ENCODE measurements around the gene REEP6. TPM values are rescaled to one million over a fixed set of nuclear protein-coding genes. Genes with fewer than 3 reads are reported as not detected.

REEP6 gene
- total RNA-seq, 4 donors from 2014 or later = 0.76 to 3.0 (median 0.77) TPM; not detected in 1

DNA sequence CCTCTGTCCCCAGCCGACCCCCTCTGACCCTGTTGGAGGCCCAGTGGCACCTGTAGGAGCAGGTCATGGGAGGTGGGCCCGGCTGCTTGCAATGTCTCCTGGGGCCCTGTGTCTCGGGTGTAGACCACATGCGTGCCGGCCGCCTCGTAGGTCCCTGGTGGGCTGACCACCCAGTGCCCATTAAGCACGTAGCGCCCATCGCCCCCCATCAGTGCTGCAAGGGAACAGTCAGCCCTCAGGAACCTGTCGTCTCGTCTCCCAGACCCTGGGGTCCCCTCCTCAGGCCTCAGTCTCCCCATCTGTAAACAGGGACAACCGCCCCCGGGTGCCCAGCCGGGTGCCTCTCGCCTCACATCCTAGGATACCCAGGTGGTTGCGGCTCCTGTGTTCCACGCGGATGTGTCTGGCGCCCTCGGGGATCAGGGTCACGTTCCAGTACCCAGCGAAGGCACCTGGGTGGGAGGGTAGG is 16.2 kb downstream of the REEP6 start:
- DNase-seq = peak in 1 of 2 donors; percentile 43
- no peaks in the 10 kb centered on the region for H3K9me3 ChIP-seq
- H3K27me3 ChIP-seq = no peaks in the 10 kb centered on the region
- peaks cover 0 to 6% of the 10 kb centered on the region in 2 donors for H3K4me1 ChIP-seq
- intact Hi-C loops (cut with DNase I; ENCODE audit: low total_unique reads) = no loop called here
- TF ChIP-seq, protein P1, sequence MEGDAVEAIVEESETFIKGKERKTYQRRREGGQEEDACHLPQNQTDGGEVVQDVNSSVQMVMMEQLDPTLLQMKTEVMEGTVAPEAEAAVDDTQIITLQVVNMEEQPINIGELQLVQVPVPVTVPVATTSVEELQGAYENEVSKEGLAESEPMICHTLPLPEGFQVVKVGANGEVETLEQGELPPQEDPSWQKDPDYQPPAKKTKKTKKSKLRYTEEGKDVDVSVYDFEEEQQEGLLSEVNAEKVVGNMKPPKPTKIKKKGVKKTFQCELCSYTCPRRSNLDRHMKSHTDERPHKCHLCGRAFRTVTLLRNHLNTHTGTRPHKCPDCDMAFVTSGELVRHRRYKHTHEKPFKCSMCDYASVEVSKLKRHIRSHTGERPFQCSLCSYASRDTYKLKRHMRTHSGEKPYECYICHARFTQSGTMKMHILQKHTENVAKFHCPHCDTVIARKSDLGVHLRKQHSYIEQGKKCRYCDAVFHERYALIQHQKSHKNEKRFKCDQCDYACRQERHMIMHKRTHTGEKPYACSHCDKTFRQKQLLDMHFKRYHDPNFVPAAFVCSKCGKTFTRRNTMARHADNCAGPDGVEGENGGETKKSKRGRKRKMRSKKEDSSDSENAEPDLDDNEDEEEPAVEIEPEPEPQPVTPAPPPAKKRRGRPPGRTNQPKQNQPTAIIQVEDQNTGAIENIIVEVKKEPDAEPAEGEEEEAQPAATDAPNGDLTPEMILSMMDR (IDR thresholded peaks at IDR 0.05) = no peak
- no peak for TF ChIP-seq POLR2A (IDR thresholded peaks at IDR 0.05)
- H3K4me3 ChIP-seq = peak overlapping the region; percentile 13 to 42
- H3K27ac ChIP-seq = peak overlapping the region; percentile 84 to 89
- no peaks in the 10 kb centered on the region for H3K36me3 ChIP-seq

- peak in 1 of 2 donors; percentile 36 for TF ChIP-seq POLR2A (IDR thresholded peaks at IDR 0.05)
- TF ChIP-seq, protein P1 (IDR thresholded peaks at IDR 0.05) = peak in 1 of 4 experiments; percentile 9
- Histone ChIP-seq H3K9me3 (no peaks in the 10 kb centered on the region), H3K4me3 (peak overlapping the region; percentile 13 to 42), H3K36me3 (no peaks in the 10 kb centered on the region), H3K27me3 (no peaks in the 10 kb centered on the region), H3K27ac (peak overlapping the region; percentile 84 to 89), H3K4me1 (peaks cover 0 to 4% of the 10 kb centered on the region in 2 donors)
- intact Hi-C loops (cut with DNase I; ENCODE audit: low total_unique reads) = no loop called here
- peak; percentile 93 to 96 for DNase-seq
Observed at GRCh38 chr19:1507763-1508506, 17.0 kb downstream of the REEP6 start.

DNA sequence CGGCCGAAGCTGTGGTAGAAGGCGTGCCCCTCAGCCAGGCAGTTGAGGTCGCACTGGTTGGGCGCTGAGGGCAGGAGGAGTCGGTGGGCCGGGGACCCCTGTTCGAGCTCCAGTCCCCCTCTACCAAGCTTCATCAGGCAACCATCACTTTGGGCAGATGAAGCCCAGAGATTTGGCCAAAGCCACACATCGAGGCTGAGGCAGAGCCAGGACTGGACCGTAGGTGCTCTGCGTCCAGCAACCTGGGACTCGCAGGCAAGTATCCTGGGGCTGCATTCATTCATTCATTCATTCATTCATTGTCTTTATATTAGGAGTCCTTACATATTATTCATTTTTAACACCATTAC is 17.5 kb downstream of the REEP6 start:
- TF ChIP-seq, protein P1 (IDR thresholded peaks at IDR 0.05) = no peak
- no peak for TF ChIP-seq POLR2A (IDR thresholded peaks at IDR 0.05)
- no peaks in the 10 kb centered on the region for H3K27me3 ChIP-seq
- intact Hi-C loops (cut with DNase I; ENCODE audit: low total_unique reads) = no loop called here

GRCh38 chr19:1509602-1510441 is 18.8 kb downstream of the REEP6 start:
- Histone ChIP-seq H3K9me3 (no peaks in the 10 kb centered on the region), H3K27ac (peak overlapping the region; percentile 54 to 66), H3K4me1 (no peaks in the 10 kb centered on the region), H3K4me3 (no peak overlapping the region), H3K27me3 (no peaks in the 10 kb centered on the region), H3K36me3 (no peaks in the 10 kb centered on the region)
- TF ChIP-seq, protein P1 (IDR thresholded peaks at IDR 0.05) = no peak
- TF ChIP-seq POLR2A (IDR thresholded peaks at IDR 0.05) = no peak
- intact Hi-C loops (cut with DNase I; ENCODE audit: low total_unique reads) = no loop called here
- DNase-seq = no peak

More for the DNA sequence above, 17.5 kb downstream of the REEP6 start:
- no peaks in the 10 kb centered on the region for H3K4me1 ChIP-seq
- H3K4me3 ChIP-seq = peak overlapping the region in 1 of 2 donors; percentile 42
- DNase-seq = no peak
- H3K36me3 ChIP-seq = no peaks in the 10 kb centered on the region
- H3K27ac ChIP-seq = peak overlapping the region; percentile 84 to 89
- H3K9me3 ChIP-seq = no peaks in the 10 kb centered on the region

GRCh38 chr19:1510442-1510806 is 19.4 kb downstream of the REEP6 start:
- DNase-seq = no peak
- Histone ChIP-seq H3K27ac (peak overlapping the region; percentile 54 to 66), H3K4me1 (no peaks in the 10 kb centered on the region), H3K9me3 (no peaks in the 10 kb centered on the region), H3K36me3 (no peaks in the 10 kb centered on the region), H3K27me3 (no peaks in the 10 kb centered on the region), H3K4me3 (no peak overlapping the region)
- no peak for TF ChIP-seq POLR2A (IDR thresholded peaks at IDR 0.05)
- TF ChIP-seq, protein P1 (IDR thresholded peaks at IDR 0.05) = no peak
- intact Hi-C loops (cut with DNase I; ENCODE audit: low total_unique reads) = no loop called here

All from uterus (tissue), 4 donors.